Activated T-cell treated with anti-CD3 and anti-CD28 coated beads for 48 hours (primary cell): ENCODE measurements around the gene VSNL1.

Source experiments
- DNase-seq: peaks from one replicate; pipeline ENCODE4 v3.0.0-alpha.2; 2020; ENCODE audit warnings: low read depth

VSNL1 gene

DNA sequence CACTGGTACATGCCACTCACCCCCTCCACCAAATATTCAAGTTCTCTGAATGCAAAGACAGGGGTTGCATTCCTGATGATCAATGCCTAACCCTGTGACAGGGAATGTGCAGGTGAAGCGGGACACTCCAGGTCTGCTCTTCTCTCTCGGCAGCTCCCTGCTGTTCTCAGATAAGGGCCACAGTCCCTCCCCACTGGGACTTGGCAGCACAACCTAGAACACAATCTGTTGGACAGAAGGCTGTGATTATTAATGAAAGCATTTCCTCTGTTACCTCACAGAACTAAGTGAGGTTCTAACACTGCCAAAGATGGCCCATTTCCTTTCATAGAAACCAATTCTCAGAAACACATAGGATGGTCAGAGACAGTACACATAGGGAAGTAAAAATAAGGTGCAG is 42.7 kb downstream of the VSNL1 start:
- no peak for DNase-seq

GRCh38 chr2:17583646-17584045 is 43.1 kb downstream of the VSNL1 start:
- no peak for DNase-seq

GRCh38 chr2:17584689-17585088 is 44.2 kb downstream of the VSNL1 start:
- DNase-seq: no peak

DNA sequence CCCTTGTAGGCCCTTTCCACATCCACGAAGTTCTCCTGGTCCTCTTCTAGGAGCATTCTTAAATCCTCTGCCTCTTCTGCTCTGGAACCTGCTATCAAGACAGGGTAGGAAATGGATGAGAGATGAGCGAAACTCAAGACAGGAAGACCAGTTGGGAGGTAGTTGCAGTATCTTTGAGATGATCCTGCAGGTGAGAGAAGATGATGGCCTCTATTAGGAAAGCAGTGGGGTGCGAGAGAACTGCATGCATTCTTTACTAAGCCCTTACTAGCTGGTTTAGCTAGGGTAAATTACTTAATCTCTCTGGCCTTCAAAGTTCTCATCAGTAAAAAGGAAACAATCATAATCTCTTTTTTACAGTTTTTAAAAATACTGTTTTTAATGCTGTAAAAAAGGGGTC is 47.0 kb downstream of the VSNL1 start:
- no peak for DNase-seq

DNA sequence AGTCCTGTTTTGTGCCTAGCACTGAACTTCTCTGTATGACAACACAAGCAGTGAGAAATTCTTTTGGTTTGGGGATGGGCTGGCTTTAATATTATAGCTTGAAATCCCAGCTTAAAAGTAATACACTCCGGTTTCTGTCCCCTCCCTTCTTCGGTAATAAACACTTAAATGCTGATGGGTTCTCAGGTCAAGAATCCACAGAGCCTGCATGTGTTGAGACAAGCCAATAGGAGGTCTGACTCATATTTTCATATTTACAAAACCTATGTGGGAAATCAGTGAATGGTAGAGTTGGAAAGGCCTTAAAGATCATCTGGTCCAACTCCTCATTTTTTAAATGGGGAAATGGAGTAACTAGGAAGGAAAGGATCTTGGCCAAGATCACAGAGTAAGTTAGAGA is 47.5 kb downstream of the VSNL1 start:
- no peak for DNase-seq

DNA sequence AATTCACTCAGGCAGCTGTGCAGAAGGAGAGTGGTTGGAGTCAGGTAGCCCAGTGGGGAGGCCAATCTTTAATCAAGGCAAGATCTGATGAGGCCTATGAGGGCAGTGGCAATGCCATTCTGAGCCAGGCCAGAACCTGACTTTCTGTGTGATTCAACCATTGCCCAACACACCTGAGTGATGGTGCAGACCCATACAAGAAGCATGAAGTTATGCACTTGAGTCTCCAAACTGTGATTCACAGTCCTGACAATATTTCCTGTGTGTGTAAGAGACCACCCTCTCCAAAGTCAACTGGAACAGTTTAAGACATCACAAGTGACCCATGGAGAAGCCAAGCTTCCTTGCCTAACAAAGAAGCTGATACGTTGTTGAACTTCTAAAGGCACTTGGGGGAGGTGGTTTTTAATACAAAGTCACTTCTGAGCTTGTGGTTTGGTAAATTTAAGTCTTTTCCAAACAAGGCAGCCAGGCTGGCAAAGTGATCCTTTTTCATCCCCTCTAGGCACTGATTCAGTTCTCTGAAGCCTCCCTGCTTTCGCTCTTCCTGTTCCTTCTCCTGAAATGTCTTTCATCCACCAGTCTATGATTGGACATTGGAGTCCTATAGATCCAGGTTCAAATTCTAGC is 49.0 kb downstream of the VSNL1 start:
- DNase-seq: no peak

DNA sequence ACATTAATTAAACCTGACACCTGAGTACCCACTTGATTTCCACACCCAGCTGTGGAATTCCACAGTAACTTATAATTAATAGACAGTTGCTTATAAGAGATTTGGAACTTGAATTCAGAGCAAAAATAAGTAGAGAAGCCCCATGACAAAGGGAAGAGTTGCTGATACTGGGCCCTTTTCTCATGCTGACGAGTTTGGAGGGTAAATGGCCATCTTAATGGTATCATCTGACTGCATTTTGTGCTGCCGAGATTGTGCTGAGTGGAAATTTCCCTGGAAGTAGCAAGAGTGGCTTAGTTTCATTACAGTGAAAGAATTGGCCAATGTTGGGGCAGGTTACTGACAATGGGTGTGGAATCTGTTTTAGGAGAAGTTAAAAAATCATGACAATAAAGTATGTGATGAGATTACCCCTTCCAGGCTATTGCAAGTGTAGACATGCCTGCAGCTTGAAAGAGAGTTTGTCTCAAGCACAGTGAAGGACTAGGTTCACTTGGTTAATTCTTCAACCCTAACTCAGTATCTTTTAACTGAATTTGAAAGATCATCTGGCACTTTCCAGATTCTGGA is 49.9 kb downstream of the VSNL1 start:
- DNase-seq: no peak

GRCh38 chr2:17591846-17592245 is 51.4 kb downstream of the VSNL1 start:
- DNase-seq: no peak

DNA sequence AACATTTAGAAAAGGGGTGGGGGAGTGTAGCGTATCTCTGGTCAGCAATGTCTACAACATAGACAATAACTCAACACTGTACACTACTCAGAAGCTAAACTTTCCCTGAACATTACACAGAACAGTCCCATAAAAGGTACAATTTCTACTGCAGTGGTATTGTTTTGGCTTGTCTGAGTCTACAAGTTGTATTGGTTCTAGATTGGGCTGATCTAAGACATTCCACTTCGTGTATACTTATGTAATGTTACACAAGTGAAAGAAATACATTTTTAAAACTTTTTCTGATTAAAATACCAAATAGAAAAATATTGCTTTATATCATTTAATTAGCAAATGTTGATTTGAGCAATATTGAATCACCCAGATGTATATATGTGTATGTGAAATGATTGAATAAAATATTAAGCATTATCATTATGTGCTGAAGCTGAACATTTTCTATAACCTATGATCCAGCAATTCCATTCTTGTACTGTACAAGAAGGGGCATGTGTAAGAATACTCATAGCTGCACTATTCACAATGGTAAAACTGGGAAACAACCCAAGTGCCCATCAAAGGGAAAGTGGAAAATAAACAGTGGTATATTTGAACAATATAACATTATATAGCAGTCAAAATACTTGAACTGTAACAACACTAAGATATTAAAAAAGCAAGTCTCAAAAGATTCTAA is 52.4 kb downstream of the VSNL1 start:
- no peak for DNase-seq

DNA sequence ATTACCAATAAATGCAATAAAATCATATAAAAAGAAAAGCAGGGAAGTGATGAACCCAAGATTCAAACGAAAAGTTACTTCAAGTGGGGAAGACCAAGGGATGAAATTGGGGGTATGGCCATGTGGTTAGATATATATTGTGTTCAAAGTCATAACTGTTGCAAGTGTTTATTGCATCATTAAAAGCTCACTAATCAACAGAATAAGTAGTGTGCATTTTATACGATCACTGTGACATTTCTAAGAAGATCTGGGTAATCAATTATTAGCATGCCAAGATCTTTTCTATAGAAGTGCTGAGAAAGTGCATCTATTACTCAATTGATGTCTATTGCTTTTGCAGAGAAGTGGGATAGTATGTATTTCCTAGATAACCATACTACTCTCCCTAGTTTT is 52.9 kb downstream of the VSNL1 start:
- no peak for DNase-seq

DNA sequence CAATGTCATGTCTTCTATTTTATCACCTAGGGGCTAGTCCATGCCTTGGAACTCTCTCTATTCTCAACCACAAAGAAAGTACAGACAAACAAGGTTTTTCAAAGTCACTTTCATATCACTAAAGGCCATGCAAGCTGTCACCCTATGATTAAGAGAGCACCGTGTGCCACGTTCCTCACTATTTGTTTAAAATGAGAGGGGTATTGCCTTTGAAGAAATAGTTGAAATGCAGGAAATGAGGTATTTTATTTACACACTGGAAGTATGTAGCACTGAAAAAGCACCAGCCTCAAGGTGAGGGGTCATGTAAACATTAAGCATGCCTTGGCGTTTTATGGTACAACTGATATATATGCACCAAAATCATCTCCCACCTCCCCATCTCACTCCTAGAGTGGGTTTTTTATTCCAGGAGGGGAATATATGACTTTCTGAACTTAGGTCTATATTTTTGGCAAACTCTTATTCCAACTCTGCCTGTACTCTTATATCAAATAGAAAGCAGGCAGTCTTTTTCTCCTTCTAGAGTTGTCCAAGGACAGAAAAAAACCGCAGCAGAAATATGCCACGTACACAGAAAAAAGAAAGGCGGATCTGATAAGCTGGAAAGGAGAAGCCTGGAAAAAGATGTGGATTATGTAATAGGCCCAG is 53.5 kb downstream of the VSNL1 start:
- no peak for DNase-seq

GRCh38 chr2:17594533-17595401 is 54.3 kb downstream of the VSNL1 start:
- DNase-seq: no peak

DNA sequence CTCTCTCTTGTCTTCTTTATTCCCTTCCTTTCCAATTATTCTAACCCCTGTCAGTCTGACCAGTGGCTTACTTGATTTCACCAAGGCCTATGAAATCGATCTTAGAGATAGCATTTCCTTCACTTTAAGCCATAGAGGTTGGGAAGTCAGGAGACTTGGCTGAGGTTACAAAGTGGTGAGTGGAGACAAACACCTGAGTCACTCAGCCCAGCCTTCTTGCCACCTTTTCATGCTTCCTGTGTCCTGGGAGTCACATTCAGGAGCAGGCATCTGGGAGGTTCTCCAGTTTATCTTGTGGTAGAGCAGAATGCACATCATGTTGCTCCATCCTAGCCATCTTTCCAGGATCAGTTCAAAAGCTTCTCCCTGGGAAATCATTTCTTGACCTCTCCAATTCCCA is 59.1 kb downstream of the VSNL1 start:
- DNase-seq: no peak

DNA sequence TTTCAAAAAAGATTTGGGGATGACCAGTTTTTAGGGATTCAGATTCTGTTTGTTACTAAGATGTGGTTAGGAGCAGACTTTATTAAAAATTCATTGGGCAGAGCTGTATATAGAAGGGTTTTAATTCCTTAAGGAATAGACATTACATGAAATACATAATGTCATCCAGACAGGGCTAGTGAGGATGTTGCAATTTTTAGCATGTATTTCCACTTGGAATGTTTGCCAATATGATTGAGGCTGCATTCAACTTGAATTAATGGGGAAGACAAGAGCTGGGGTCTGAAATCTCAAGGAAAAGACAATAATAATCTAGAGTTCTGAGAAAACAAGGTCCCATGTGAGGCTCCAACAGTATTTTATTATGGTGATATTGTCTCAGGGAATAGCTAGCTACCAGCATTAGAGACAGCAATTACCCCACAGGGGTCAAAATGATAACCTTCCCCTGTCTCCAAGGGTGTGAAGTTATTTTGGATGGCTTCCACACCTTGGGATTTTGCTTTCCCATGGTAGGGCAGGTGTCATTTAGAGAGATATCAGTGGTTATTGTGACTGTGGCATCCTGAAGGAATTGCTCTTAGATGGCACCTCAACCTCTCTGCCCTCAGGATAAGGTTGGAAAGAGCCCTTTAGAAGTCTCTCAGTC is 60.2 kb downstream of the VSNL1 start:
- DNase-seq: no peak

DNA sequence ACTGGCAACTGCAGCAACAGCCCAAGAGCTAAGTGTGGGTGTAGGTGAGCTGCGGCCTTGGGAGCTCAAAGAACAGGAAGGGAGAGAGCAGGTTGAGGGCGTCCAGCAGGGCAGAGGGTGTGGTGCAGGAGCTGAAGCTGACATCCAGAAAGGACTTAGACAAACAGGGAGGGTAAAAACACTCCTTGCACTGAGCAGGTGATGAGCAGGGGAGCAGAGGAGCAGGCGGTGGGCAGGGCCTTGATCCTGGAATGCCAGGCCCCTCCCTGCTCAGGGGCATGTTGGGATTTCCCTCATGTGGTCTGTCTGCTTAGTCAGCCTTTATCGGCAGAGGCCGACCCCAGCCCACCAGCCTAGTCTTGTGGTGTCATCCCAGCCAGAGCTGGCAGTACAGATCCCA is 63.6 kb downstream of the VSNL1 start:
- DNase-seq: no peak

DNA sequence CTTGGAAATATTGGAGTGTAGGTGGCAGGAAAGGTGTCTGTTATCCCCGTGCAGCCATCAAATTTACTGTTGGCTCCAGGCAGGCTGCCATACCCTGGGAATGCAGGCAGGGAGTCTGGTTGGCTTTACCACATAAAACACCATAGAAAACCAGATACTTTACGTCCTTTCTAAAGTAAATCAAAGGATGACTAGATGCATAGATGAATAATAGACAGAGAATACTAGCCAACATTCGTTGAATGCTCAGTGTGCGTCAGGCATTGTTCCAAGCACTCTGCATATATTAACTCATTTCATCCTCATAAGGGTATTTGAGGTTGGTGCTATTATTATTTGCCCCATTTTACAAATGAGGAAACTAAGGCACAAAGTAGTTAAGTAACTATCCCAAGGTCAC is 65.2 kb downstream of the VSNL1 start:
- no peak for DNase-seq

DNA sequence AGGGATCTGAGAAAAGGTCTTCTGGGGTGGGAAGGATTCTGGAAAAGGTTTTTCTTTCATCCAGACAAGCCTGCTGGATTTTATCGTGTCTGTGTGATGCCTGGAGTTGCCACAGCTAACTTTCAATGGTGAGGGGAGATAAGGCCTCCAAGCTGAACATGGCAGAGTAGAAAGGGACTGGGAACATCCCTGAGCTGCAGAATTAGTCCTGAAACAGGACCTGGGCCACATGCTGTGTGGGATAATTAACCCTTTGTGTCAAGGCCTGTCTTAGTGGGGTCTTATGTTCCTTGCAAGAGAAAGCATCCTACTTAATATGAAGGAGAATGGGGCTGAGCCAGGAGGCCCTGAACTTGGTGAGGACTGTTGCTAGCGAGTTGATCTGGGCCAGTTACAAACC is 66.4 kb downstream of the VSNL1 start:
- no peak for DNase-seq

DNA sequence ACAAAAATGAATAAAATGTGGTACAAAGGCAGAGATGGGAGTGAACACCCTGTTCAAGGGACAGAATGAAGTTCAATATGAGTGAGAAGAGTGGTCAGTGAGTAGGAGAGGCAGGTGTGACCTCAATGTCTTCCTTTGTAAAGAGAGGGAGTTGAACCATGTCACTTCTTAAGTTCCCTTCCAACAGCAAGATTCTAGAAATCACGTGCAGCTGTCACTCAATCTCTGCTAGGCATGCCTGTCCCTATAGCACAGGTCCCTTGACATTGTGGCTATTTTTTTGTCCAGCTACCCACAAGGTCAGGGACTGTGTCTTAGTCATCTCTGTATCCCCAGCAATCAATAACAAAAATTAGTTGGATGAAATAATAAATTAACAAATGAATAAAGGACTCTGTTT is 66.9 kb downstream of the VSNL1 start:
- no peak for DNase-seq

DNA sequence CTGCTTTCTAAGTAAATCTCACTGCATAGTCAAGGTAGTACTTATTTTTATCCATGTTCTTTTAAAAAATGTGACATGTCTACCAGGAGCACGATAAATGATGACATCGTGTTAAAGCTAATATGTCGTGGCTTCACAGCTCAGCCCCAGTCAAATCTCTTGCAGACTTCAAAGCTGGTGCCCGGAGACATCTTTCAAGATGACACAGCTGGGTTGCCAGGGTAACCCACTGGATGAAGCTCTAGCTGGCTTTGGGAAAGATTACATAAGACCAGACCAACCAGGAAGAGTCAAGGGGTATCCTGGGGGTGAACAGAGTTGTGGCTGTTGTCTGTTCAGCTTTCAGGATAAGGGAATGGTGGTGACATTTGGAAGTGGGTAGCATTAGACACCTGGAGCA is 67.8 kb downstream of the VSNL1 start:
- no peak for DNase-seq

DNA sequence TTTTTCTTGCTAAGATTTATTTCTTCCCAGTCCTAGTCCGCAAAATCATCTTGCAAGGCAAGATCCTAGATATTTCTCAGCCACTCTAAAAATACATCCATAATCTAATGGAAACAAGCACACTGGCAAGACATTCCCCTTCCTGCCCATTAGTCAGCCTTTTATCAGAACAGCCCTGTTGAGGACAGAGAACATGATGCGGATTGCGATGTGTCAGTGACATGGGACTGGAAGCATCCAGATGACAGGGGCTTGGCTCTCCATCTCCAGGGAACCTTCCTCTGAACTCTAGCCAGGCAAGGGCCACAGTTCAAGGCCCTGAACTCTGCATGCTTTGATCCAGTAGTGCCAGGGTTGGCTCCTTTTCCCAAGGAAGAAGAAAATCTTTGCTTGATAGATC is 70.0 kb downstream of the VSNL1 start:
- DNase-seq: no peak

DNA sequence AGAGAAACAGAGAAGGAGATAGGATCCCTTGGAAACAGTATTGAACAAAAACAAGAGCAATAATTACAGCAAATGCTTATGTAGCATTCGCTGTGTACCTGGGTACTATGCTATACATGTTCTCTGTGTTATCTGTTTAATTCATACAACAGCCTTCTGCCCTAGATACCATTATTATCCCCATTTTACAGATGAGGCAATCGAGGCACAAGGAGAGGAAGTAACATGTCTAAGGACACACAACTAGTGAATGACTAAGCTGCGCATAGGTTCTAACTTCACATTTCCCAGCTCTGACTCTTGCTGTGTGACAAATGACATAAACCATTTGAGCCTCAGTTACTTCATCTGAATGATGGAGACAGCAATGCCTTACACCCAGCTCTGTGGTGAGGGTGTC is 70.5 kb downstream of the VSNL1 start:
- DNase-seq: no peak
